Measurements from ENCODE around the gene SELPLG.

DNA sequence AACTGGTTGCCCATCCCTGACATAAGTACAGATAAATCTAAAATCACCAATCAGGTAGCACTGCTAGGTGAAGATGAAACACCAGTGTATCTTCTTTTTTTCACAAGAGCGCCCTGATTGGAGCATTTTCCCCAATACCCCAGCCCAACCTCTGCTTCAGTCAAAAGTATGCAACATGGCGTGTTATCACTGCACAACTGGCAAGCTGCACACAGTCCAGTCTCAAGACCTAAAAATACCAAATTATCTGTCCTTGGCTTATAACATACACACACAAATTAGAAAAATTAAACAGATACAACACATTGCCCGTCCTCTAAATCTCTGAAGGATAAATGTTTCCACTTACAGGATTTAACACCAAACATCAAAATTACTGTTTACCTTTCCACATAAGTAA lies 20.2 kb upstream of the SELPLG start:
- TF ChIP-seq, protein P1, sequence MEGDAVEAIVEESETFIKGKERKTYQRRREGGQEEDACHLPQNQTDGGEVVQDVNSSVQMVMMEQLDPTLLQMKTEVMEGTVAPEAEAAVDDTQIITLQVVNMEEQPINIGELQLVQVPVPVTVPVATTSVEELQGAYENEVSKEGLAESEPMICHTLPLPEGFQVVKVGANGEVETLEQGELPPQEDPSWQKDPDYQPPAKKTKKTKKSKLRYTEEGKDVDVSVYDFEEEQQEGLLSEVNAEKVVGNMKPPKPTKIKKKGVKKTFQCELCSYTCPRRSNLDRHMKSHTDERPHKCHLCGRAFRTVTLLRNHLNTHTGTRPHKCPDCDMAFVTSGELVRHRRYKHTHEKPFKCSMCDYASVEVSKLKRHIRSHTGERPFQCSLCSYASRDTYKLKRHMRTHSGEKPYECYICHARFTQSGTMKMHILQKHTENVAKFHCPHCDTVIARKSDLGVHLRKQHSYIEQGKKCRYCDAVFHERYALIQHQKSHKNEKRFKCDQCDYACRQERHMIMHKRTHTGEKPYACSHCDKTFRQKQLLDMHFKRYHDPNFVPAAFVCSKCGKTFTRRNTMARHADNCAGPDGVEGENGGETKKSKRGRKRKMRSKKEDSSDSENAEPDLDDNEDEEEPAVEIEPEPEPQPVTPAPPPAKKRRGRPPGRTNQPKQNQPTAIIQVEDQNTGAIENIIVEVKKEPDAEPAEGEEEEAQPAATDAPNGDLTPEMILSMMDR (IDR thresholded peaks at IDR 0.05): no peak
- no peak for TF ChIP-seq POLR2A (IDR thresholded peaks at IDR 0.05)

Measured in prostate gland (tissue), 2 donors.